DMS53 treated with DMSO at 0.1 percent for 48 hours (cell line): ENCODE data around the gene FHIT.

Experiments used
- DNase-seq: peaks from one replicate; lab custom pipeline; 2025; ENCODE audit not compliant: unreplicated experiment; lab: John Stamatoyannopoulos, UW

Gene FHIT

DNA sequence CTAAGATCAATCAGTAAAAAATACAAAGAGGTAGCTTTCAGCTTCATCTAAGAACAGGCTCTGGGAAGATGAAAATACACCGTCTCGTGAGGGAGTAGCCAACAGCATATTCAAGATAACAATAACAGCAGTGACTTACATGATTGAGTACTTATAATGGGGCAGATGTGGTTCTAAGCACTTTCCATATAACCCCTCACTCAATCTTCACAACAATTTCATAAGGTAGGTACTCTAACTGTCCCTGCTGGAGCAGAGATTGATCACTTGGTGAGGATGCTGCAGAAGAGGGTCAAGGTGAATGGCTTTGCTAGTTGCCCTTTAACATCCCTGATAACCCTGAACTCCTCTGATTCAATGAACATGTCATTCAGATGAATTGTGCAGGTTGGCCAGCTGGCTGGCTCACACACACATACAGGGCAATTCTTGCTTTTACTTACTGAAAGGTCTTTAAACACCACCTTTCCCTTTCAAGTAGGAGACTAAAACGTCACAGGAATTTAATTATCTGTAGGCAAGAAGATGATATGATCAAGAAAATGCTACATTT lies 1217.3 kb downstream of the FHIT start:
- no peak for DNase-seq

DNA sequence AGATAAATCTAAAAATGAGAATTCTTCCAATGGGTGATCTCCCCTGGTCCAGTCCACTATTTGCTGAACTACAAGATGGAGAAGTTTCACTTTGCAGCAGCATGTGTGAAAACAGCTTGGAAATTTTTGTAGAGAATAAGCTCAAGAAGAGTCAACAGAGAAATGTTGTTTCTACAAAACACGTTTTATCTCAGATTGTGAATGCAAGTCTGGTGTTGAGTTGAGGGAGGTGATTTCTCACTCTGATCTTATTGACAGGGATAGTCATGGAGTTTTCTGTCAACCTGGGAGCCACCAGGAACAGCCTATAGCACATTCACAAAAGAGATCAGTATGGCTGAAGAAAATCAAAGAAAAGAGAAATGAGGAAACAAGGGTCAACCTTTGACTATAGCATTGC lies 1220.3 kb downstream of the FHIT start:
- DNase-seq: no peak

DNA sequence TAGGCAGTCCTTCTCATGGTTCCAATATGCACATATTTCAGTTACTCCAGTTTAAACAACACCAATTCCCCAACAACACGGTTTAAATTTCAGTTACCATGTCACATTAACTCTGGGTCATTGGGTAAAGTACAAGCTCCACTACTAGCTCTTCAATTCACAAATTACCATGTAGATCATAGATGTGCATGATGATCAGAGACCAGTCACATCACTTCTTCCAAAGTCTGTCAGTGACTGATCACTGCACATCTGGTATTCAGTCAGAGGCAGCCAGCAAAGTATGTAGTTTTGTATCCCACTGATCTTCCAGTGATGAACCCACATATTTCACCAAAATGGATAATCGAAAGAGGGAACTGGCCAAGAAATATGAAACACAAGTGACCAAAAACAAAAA lies 1223.0 kb downstream of the FHIT start:
- no peak for DNase-seq

DNA sequence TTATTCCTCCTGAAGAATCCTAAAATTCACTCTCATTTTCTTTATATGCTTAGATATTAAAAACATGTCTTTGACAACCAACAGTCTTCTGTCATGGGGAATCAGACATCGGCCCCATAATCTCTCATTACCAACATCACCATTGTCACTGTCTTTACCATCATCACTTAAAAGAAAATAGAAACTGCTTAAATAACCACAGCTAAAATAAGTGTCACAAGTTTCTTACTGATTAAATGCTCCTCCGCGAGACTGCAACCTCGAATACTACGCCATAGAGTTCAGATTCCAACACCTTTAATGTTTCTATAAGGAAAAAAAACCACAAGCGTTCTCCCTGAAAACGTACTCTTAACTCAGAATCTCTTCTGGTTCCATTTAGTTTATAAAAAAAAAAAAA lies 1223.9 kb downstream of the FHIT start:
- DNase-seq: no peak

DNA sequence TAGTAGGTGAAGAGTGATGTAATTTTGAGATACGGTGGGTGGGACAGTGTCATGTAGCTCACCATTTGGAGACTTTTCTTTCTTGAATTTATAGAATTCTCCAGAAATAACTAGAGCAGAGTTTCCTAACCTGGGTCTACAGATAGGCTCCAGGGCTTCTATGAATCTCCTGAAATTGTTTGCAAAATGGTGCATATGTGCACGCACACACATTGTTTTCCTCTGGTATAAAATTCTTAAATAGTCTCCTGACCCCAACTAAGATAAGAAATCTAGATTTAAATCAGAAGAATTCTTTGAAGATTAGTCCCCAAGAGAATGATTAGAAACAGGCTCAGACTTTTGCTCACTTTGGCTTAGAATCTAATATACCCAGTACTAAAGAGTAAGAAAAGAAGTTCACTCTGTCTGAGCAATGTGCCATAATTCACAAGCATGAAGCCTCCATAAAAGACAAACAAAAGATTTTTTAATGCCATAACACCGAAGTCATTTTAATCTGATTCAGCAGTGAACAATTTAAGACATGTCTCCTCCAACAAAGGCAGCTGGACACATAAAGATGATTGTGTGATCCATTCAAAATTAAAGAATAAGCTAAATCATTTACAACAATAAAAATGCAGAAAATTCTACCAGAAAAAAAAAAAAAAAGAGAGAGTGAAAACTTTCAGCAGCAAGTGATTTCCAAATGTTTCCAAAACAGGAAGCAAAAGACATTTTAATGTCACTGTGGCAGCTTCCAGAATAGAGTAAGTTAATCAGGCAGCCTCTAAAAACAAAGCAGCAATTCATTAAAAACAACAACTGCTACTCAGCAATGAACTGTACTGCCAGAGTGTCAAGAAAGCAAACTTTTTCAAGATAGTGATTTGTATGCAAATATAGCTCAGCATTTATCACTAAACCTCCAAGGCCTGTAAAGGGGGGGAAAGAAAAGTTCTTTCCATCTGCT lies 1225.9 kb downstream of the FHIT start:
- no peak for DNase-seq

DNA sequence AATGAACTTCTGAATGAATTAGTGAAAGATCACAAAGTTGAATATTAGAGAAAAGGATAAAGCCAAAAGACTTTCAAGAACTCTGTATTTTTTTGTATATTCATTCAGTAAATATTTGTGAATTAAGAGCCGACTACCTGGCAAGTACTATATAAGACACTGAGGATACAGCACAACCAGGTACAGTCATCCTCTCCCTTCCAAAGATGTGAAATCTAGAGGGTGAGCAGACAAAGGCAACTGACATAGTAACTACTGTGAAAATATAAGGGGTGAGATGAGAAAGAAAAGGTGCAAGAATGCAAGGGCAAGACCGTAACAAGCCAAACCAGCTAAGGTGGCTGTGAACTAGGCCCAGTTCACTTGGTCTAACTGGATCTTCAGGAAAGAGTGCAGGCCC lies 1226.9 kb downstream of the FHIT start:
- DNase-seq: no peak

DNA sequence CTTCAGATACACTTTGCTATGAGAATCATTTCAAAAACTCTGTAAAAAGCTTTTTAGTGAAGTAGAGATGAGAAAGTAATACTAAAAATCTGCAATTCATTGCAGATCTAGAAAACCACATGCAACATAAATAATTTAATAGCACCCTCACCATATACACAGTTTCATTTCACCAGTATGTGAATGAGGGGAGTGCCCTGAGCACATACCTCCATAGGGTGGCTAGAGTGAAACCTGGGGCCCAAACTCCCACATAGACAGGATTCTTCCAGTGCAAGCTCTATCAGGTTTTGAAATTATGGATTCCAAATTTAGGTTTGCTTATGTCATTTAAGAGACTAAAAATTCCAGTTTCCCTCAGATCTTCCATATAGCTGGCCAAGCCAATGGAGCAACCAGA lies 1228.1 kb downstream of the FHIT start:
- DNase-seq: no peak

DNA sequence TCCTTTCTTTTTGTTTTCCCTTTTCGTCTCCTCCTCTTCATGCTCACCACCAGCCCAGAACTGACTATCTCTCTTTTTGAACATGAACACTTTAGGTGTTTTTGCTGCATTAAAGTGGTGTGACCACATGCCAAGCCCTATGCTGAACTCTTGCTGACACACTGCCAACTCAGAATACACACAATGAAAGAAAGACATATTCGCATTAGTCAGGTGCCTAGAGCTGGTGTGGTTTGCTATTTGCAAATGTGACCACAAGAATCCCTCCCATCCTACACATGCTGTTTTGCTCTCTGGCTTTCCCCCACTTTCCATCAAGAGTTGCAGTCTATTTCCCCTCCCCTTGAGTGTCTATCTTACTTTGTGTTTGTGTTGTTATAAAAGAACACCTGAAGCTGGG lies 1233.6 kb downstream of the FHIT start:
- DNase-seq: no peak

DNA sequence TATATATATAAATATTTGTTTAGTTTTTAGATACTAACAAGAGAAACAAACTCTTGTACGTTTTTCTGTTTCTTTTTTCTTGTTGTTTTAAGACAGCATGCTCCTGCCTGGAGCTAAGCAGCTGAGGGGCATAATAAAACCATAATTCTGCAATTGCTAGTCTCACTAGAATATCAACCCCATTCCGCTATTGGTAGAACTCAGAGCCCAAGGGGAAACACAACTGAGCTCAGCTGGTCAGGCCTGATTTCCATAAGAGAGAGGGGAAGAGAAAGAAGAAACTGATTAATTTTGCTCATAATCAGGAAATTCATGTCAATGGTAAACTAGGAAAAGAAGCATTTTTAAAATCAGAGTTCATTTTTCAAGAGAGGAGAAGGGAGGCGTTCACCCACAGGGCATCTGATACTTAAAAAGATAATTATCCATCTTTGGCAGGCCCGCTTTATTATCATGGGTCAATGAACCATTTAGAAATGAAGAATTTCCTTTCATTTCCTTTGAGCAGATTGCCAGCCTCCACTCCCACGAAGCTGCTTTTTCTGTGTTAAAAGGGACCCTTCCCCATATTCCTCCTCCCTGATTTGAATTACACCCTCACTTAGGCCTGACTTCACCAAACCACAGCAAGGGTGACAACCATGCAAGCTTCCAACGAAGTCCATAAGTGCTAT lies 1236.1 kb downstream of the FHIT start:
- DNase-seq: no peak

DNA sequence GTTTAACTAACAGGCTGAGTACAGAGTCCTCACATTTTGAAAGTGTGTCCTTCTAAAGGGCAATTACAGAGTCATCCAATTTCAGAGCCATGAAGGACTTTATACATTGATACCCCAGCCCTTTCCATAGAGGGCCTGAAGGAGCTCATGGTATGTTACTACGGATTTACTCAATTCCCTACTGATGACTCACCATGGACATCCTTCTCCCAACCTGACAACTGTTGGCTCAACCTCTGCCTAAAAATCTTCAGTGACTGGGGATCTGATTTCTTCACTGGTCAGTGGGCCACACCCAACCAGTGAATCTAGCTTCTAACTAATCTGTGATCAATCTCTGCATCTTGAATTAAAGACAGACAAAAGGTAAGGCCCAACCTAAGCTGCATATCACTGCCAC lies 1238.0 kb downstream of the FHIT start:
- DNase-seq: no peak

DNA sequence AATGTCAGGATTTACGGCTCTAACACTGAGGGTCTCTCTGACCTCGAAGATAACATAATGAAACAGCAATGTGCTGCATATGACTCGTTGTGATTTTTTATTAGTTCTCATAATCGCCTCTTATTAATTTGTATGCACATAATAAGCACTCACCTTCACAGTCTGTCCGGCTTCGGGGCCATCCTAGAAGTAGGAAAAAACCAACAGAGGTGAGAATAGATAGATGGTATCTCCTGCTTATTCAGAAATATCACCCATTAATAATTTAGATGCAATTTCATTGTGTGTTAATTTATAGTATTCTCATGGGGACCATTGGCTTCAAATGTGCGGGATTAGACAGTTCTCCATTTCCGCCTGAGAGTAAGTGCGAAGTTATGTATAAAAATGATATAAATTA lies 1240.0 kb downstream of the FHIT start:
- DNase-seq: no peak

DNA sequence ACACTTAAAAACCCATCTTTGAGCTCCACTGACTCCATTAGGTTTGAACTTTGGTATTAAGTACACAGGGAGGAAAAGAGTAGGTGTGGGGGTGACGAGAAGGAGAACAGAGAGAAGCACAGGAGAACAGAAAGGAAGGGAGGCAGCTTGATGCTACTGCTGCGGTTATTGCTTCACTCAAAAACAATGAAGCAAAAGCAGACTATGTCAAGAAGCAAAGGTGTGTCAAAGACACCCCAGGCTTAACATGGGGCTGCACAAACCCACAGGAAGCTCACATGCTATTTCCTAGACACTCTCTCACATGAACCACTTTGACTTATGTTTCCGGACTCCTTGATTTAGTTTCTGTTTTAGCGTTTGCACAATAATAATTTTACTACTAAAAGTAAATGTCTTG lies 1240.5 kb downstream of the FHIT start:
- no peak for DNase-seq

DNA sequence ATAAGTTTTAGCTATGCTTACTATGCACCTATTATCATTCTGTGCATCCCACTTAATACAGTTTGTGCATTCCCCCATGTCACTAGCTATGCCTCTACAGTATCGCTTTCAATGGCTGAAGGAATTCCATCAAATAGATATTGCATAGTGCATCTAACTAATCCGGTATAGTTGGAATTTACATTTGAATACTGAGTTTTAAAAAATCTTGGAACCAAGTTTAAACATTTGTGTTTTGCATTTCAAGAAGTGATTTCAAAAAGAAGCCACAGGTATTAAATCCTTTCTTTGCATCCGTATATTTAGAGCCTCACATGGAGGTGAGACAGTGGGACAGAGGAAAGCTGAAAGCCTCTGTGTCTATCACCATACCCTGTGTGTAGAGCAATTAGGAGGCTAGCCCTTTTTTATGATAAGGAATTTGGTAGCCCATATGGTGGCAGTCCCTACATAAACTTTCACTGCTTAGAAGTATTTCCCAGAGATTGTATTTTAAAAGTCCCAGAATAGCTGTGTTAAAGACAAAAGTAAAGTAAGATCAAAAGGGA lies 1241.2 kb downstream of the FHIT start:
- DNase-seq: no peak

DNA sequence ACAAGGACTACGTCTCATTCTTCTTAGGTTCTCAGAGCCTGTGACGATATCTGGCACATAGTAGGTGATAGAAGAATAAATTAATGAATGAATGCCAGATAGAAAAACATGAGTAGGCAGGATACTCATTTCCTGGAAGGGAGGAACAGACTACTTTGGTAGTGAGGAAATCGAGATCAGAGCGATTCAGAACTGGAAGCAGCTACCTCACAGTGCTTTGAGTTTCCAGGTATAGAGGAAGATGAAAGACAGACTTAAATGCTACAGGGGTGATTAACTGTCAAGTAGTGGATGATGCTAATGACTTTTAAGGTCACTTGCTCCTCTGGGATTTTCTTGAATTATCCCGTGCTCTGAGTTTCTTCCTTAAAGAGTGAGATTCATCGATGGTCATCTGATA lies 1249.9 kb downstream of the FHIT start:
- DNase-seq: no peak

DNA sequence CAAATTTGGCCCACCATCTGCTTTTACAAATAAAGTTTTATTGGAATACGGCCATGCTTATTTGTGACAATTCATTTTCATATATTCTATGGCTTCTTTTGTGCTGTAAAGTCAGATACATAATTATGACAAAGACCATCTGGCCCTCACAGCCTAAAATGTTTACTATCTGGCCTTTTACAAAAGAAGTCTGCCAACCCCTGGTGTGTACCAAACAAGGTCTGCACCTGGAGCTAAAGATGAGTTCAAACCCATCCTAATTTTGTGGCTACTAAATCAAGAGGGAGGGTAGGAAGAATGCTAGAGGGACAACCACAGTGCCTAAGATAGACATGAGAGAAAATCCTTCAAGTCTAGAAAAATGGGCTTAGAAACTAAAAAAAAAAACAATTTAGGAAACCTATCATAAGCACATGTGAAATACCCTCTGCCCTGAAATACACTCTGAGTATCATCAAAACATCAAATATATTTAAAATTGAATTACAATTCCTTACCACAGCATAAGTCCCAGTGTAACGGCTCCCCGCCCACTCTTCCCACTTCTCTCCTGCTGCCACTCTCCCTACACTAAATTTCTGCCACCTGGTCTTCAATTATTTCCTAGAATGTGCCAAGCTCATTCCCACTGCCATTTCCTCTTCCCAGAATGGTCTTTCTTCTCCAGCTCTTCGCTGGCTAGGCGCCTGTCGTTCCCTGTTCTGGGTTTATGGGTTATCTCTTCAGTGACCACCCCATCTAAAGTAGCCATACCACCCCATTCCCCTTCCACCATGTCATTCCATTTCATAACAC lies 1250.7 kb downstream of the FHIT start:
- DNase-seq: no peak

DNA sequence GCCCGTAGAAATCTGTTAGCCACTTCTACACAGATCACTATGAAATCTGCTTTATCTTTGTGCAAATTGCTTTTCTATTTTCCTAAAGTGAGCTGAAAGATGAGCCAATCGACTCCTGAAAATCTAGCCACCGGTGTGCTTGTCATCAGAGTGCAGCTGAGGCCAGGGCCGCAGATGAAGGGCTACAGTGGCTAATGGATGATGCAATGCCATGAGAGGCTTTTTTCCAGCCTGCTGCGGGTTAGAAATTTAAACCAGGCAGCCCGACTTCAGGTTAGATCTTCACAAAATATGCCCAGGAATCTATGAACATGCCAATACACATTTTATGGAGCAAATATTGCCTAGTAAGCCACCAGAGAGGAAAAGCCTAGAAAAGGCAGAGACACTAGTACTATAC lies 1253.2 kb downstream of the FHIT start:
- DNase-seq: no peak

DNA sequence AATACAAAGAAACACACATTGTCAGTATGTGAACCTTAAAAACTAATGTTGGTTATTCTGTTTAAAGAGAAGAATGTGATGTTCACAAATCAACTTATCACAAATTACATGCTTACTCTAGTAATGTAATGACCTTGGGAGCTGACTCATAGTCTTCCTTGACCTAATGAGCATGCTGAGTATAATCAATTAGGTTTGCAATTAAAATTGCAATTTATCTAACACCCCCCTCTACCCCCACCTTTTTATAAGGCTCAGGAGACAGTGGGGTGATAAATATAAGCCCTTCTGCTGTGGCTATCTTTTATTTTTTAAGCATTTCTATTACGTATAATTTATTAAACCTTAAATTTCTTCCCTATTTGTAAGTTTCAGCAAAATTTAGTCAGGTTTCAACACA lies 1253.7 kb downstream of the FHIT start:
- no peak for DNase-seq

DNA sequence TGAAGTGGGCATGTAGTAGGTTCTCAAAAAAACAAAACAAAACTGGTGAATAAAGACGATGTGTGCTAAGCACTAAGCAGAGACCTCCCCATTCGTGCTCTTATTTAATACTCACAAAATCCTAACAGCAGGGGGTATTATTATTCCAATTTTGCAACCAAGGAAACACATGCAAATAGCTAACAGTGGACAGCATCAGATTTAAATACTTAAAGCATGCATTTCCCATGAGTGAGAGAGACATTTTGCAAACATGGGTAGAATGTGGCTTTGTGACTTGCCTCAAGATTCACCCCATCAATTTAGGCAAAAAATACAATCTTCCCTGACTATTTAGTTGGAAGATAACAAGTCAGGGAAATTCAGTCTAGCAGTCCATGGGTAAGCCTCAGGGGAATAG lies 1255.2 kb downstream of the FHIT start:
- no peak for DNase-seq

DNA sequence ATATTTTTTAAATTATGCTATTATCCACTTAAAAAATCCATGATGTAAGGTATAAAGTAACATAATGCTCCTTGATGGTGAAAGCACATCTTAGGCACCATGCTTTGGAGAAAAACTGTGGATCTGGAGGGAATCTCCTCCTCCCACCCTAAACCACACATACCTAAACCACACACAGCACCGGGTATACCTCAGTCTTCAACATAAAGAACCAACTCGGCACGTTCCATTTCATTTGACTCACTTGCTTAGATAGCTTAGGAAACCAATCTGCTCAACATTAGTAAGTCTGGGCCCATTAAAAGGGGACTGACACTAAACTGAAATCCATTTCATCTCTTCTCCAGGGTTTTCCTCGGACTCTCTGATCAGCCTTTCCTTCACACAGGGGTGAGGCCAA lies 1255.7 kb downstream of the FHIT start:
- DNase-seq: no peak

DNA sequence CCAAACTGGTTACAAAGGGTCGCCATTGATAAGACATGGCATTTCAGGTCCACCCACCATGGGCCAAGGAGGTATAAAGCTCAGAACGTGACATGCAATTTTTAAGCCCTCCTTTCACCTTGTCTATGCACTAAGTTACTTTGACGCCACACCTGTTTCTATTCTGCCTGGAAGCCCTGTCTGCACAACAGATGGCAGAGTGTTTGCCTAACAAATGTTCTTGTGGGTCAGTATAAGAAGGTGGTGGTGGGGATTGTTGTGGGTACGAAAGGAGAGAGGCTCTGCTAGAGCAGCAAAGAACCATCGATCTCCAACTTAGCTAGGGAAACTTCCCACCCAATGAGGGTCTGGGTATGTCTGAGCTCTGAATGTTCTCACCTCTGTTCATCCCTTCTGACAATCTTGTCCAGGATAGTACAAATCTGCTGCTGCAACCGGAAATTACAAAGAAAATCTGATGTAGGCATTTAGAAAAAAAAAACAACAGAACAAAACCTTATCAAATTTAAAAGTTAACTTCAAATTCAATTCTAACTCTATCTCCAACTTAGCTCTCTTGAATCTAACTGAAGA lies 1256.4 kb downstream of the FHIT start:
- DNase-seq: no peak

DNA sequence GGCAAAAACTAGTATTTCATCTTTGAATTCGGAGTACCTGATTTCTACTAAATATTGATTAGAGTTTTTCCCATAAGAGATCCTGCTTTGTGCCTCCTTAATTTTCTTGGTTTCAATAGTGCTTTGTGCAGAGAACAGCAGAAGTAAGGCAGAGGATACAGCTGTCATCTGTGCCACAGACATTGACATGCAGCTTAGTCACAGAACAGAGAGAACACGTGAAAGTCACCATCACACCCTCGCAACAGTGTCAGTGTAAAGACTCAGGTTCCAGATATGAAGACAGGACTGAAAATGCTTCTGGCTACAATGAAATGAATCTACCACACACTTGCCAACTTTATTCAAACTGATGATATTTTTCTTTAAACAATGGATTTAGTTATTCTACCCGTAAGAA lies 1258.7 kb downstream of the FHIT start:
- no peak for DNase-seq
